Measurements from ENCODE around the gene CHRD. TPM values are rescaled to one million over a fixed set of nuclear protein-coding genes. Genes with fewer than 3 reads are reported as not detected.
A peak's percentile ranks its signal among the peaks of the same experiment; 100 is the strongest.

Gene CHRD
- total RNA-seq: not detected in 2 replicates

GRCh38 chr3:184379358-184380184 lies at the start of gene CHRD:
Gene CHRD (plus strand): TSS chr3:184380054. CDS start chr3:184380319, 265 bp downstream.
- no peak for DNase-seq (ENCODE audit: low read depth)
- no peak for TF ChIP-seq CTCF (conservative IDR thresholded peaks at IDR 0.05; ENCODE audit: low read depth, low read length)
- peak within 1 kb of the TSS; percentile 54 for H3K4me3 ChIP-seq (ENCODE audit: low read depth, low read length)

- peak; percentile 74 for DNase-seq (ENCODE audit: low read depth)
- H3K4me3 ChIP-seq (ENCODE audit: low read depth, low read length): no peak overlapping the region
- no peak for TF ChIP-seq CTCF (conservative IDR thresholded peaks at IDR 0.05; ENCODE audit: low read depth, low read length)
Observed at GRCh38 chr3:184332370-184333090, 47.3 kb upstream of the CHRD start.

GRCh38 chr3:184333190-184333589 lies 46.7 kb upstream of the CHRD start:
- no peak overlapping the region for H3K4me3 ChIP-seq (ENCODE audit: low read depth, low read length)
- TF ChIP-seq CTCF (conservative IDR thresholded peaks at IDR 0.05; ENCODE audit: low read depth, low read length): no peak
- no peak for DNase-seq (ENCODE audit: low read depth)

- no peak for DNase-seq (ENCODE audit: low read depth)
- no peak for TF ChIP-seq CTCF (conservative IDR thresholded peaks at IDR 0.05; ENCODE audit: low read depth, low read length)
- H3K4me3 ChIP-seq (ENCODE audit: low read depth, low read length): no peak overlapping the region
Observed at GRCh38 chr3:184333700-184334099, 46.2 kb upstream of the CHRD start.

- TF ChIP-seq CTCF (conservative IDR thresholded peaks at IDR 0.05; ENCODE audit: low read depth, low read length): no peak
- no peak for DNase-seq (ENCODE audit: low read depth)
- H3K4me3 ChIP-seq (ENCODE audit: low read depth, low read length): no peak overlapping the region
Observed at GRCh38 chr3:184334470-184335158, 45.2 kb upstream of the CHRD start.

GRCh38 chr3:184335291-184335660 lies 44.6 kb upstream of the CHRD start:
- no peak overlapping the region for H3K4me3 ChIP-seq (ENCODE audit: low read depth, low read length)
- no peak for TF ChIP-seq CTCF (conservative IDR thresholded peaks at IDR 0.05; ENCODE audit: low read depth, low read length)
- DNase-seq (ENCODE audit: low read depth): no peak

All from epithelial cell of proximal tubule (primary cell).